HCT116 (cell line): ENCODE data around the gene BSPRY. TPM values are rescaled to one million over a fixed set of nuclear protein-coding genes. Genes with fewer than 3 reads are reported as not detected.

Experiments used
- ATAC-seq: fragments of 200-7000 bp; cut with Tn5 transposase; 2 replicates; pipeline ENCODE4 v1.9.1; 2020; ENCODE audit warnings: mild to moderate bottlenecking, moderate library complexity
- BruUV-seq: library from RNA; stranded (reverse); fragments of 400-500 nt; replicated peaks from 2 replicates; lab custom pipeline; 2021; lab: Mats Ljungman, UMichigan
- CTCF ChIA-PET: fragments of 300-600 bp; sonication (Branson Sonifier 250); formaldehyde crosslinking; loops from one replicate; lab custom pipeline; 2021; ENCODE audit warnings: antibody characterized with exemption; lab: Charles Lee
- POLR2A ChIA-PET: fragments of 300-600, 350-600 bp; sonication (Branson Sonifier 250); formaldehyde crosslinking; loops from one replicate; lab custom pipeline; 2021; ENCODE audit warnings: antibody characterized with exemption; lab: Charles Lee
- RAD21 ChIA-PET, 2 experiments: fragments of 300-600 bp; sonication (Branson Sonifier 250); formaldehyde crosslinking; loops; one replicate each; lab custom pipeline; 2023; ENCODE audit warnings: low total read pairs in 2 of 2; ENCODE audit not compliant: uncharacterized antibody in 2 of 2, unreplicated experiment in 2 of 2, low non-redundant PET in 1 of 2; lab: Charles Lee
- DNase-seq: peaks from one replicate; pipeline ENCODE4 v3.0.0-alpha.2; 2010; ENCODE audit warnings: low read depth, low spot score
- H2AFZ ChIP-seq: fragments of 200-600 bp; shearing (Covaris generic), sonication (generic); 2 replicates; pipeline ENCODE4 v1.6.1; 2017; ENCODE audit warnings: low read depth, mixed run types, mixed read lengths, antibody characterized with exemption, low read length; ENCODE audit not compliant: poor library complexity, severe bottlenecking
- H3K27ac ChIP-seq: 2 replicates; pipeline ENCODE4 v1.5.1; 2012; ENCODE audit warnings: low read depth, low read length
- H3K27me3 ChIP-seq: fragments of 200-600 bp; sonication (generic); 2 replicates; pipeline ENCODE4 v1.6.1; 2016; ENCODE audit warnings: mixed run types, low read length, mixed read lengths; ENCODE audit not compliant: insufficient read depth
- H3K36me3 ChIP-seq, 2 experiments: fragments of 200-500 bp in 1 of 2; fragments of 200-600 bp in 1 of 2; sonication (Bioruptor generic) in 1 of 2; sonication (generic) in 1 of 2; 2 replicates each; pipeline versions ENCODE4 v1.5.1 to v1.6.1; 2014 to 2016; ENCODE audit warnings: low read length in 2 of 2, inconsistent platforms in 1 of 2, mixed read lengths in 1 of 2, mixed run types in 1 of 2; ENCODE audit not compliant: insufficient read depth in 2 of 2, control insufficient read depth in 1 of 2
- H3K4me1 ChIP-seq, 2 experiments: fragments of 200-600 bp in 1 of 2; sonication (generic) in 1 of 2; 2 replicates each; pipeline versions ENCODE4 v1.5.1 to v1.6.1; 2012 to 2017; ENCODE audit warnings: low read length in 2 of 2, inconsistent platforms in 1 of 2, mild to moderate bottlenecking in 1 of 2, mixed read lengths in 1 of 2, mixed run types in 1 of 2, moderate library complexity in 1 of 2; ENCODE audit not compliant: insufficient read depth in 2 of 2, control insufficient read depth in 1 of 2
- H3K4me2 ChIP-seq: fragments of 200-600 bp; sonication (generic); 2 replicates; pipeline ENCODE4 v1.6.1; 2017; ENCODE audit warnings: mixed run types, low read length, mixed read lengths
- H3K4me3 ChIP-seq, 2 experiments: fragments of 200-600 bp in 1 of 2; sonication (generic) in 1 of 2; replicated peaks in 1 of 2; 2 replicates each; pipeline ENCODE4 v1.5.1; 2011 to 2016; ENCODE audit warnings: low read length in 2 of 2, control low read depth in 1 of 2, low read depth in 1 of 2, mild to moderate bottlenecking in 1 of 2, mixed read lengths in 1 of 2, mixed run types in 1 of 2
- H3K79me2 ChIP-seq: fragments of 200-600 bp; sonication (generic); 2 replicates; pipeline ENCODE4 v1.6.1; 2017; ENCODE audit warnings: mild to moderate bottlenecking, mixed run types, low read length, moderate library complexity, mixed read lengths; ENCODE audit not compliant: insufficient read depth
- H3K9ac ChIP-seq: fragments of 200-600 bp; sonication (generic); 2 replicates; pipeline ENCODE4 v1.6.1; 2016; ENCODE audit warnings: low read length, mixed read lengths
- H3K9me2 ChIP-seq: fragments of 200-600 bp; sonication (generic), shearing (Covaris generic); 2 replicates; pipeline ENCODE4 v1.6.1; 2017; ENCODE audit warnings: mixed run types, mild to moderate bottlenecking, moderate library complexity; ENCODE audit not compliant: insufficient read depth
- H3K9me3 ChIP-seq, 2 experiments: fragments of 200-500 bp in 1 of 2; fragments of 200-600 bp in 1 of 2; sonication (Bioruptor generic) in 1 of 2; sonication (generic) in 1 of 2; 2 replicates each; pipeline ENCODE4 v1.6.1; 2014 to 2017; ENCODE audit warnings: low read length in 2 of 2, mixed read lengths in 2 of 2, inconsistent platforms in 1 of 2, low read depth in 1 of 2, mild to moderate bottlenecking in 1 of 2, mixed run types in 1 of 2, moderate library complexity in 1 of 2; ENCODE audit not compliant: control insufficient read depth in 1 of 2, insufficient read depth in 1 of 2
- H4K20me1 ChIP-seq: fragments of 200-600 bp; sonication (generic), shearing (Covaris generic); 2 replicates; pipeline ENCODE4 v1.6.1; 2017; ENCODE audit warnings: mixed run types, mild to moderate bottlenecking, moderate library complexity; ENCODE audit not compliant: insufficient read depth
- CBX3 ChIP-seq: IDR thresholded peaks from 2 replicates; pipeline ENCODE4 v1.6.1; 2012; ENCODE audit warnings: low read depth
- CTCF ChIP-seq, 3 experiments: fragments of 200-600 bp in 1 of 3; sonication (generic) in 1 of 3; IDR thresholded peaks in 2 of 3; conservative IDR thresholded peaks in 1 of 3; 2 replicates each; pipeline ENCODE4 v1.5.1; 2012 to 2017; ENCODE audit warnings: low read depth in 2 of 3, low read length in 2 of 3, antibody characterized with exemption in 1 of 3, borderline replicate concordance in 1 of 3, control low read depth in 1 of 3, mild to moderate bottlenecking in 1 of 3, mixed read lengths in 1 of 3, mixed run types in 1 of 3, moderate library complexity in 1 of 3; ENCODE audit not compliant: insufficient read depth in 1 of 3
- EGR1 ChIP-seq: IDR thresholded peaks from 2 replicates; pipeline ENCODE4 v1.6.1; 2012; ENCODE audit warnings: low read depth
- ELF1 ChIP-seq: IDR thresholded peaks from 2 replicates; pipeline ENCODE4 v1.6.1; 2012; ENCODE audit warnings: low read depth, borderline replicate concordance
- EZH2 ChIP-seq: fragments of 200-600 bp; sonication (generic); IDR thresholded peaks from 2 replicates; pipeline ENCODE4 v1.6.1; 2017; ENCODE audit warnings: antibody characterized with exemption, mixed run types
- EZH2phosphoT487 ChIP-seq: fragments of 200-600 bp; IDR thresholded peaks from 2 replicates; pipeline ENCODE4 v1.6.1; 2018; ENCODE audit warnings: antibody characterized with exemption, borderline replicate concordance
- RAD21 ChIP-seq: IDR thresholded peaks from 2 replicates; pipeline ENCODE4 v1.6.1; 2012; ENCODE audit warnings: low read depth, mild to moderate bottlenecking
- REST ChIP-seq: IDR thresholded peaks from 2 replicates; pipeline ENCODE4 v1.6.1; 2012; ENCODE audit warnings: low read depth
- SIN3A ChIP-seq: IDR thresholded peaks from 2 replicates; pipeline ENCODE4 v1.6.1; 2012; ENCODE audit warnings: low read depth
- TCF7L2 ChIP-seq: IDR thresholded peaks from 2 replicates; pipeline ENCODE4 v1.7.0; 2011; ENCODE audit warnings: borderline replicate concordance, inconsistent platforms; ENCODE audit not compliant: insufficient read depth, insufficient read length; ENCODE audit errors: extremely low read depth
- ZFX ChIP-seq: fragments of 450-650 bp; IDR thresholded peaks from 2 replicates; pipeline ENCODE4 v1.6.1; 2017
- ZNF274 ChIP-seq: fragments of 200-500 bp; sonication (Bioruptor generic); IDR thresholded peaks from 2 replicates; pipeline ENCODE4 v1.6.1; 2014; ENCODE audit warnings: mild to moderate bottlenecking, low read depth, low read length, inconsistent platforms
- intact Hi-C: fragments of 100-400 bp; cut with micrococcal nuclease; formaldehyde crosslinking; loops from 2 replicates; pipeline ENCODE4 v1.10.0; 2022
- total RNA-seq: library from RNA; stranded (reverse); gene quantifications from one replicate; pipeline ENCODE4 v1.2.1, GENCODE V29; 2021; ENCODE audit not compliant: unreplicated experiment

The BSPRY gene
- total RNA-seq, 1 experiment from 2014 or later, result 22.7 TPM

- TF ChIP-seq TCF7L2, result no peak
- TF ChIP-seq, all 23 proteins: peak for 6
Observed at GRCh38 chr9:113341712-113342410, 7.5 kb upstream of the BSPRY start (continued).

- Histone ChIP-seq H3K4me2 (no peak overlapping the region), H3K27ac (no peak overlapping the region), H3K27me3 (no peaks in the 10 kb centered on the region)
- no TSS peak for BruUV-seq
- intact Hi-C loops, result no loop called here
- TF ChIP-seq RAD21 (no peak), EZH2 (no peak), ELF1 (no peak), EGR1 (no peak), REST (no peak), EZH2phosphoT487 (no peak), CBX3 (no peak), ZNF274 (no peak), CTCF (IDR thresholded peaks at IDR 0.05 in 2 of 3, conservative IDR thresholded peaks at IDR 0.05 in 1 of 3; ENCODE audit: borderline replicate concordance in 1 of 3, insufficient read depth in 1 of 3, low read depth in 2 of 3, low read length in 2 of 3) (no peak), SIN3A (no peak), ZFX (no peak)
- TF ChIP-seq, all 23 proteins: peak for 0
- ChIA-PET RAD21 (no interaction called here), POLR2A (no interaction called here), CTCF (no interaction called here)
- Histone ChIP-seq H3K79me2 (no peaks in the 10 kb centered on the region), H3K4me3 (no peak overlapping the region), H3K9ac (no peak overlapping the region), H3K4me1 (peaks cover 14 to 29% of the 10 kb centered on the region in 2 experiments), H3K9me3 (no peaks in the 10 kb centered on the region), H3K36me3 (no peaks in the 10 kb centered on the region), H3K9me2 (no peaks in the 10 kb centered on the region), H2AFZ (no peak overlapping the region), H4K20me1 (no peaks in the 10 kb centered on the region)
- DNase-seq (no peak), ATAC-seq (no peak)
Observed at GRCh38 chr9:113343732-113344231, 5.6 kb upstream of the BSPRY start.
